NCI-H524 treated with DMSO at 0.1 percent for 48 hours (cell line): Measurements from ENCODE around the gene COL28A1.

Source experiments
- DNase-seq: peaks from one replicate; lab custom pipeline; 2025; lab: John Stamatoyannopoulos, UW

The COL28A1 gene

GRCh38 chr7:7330997-7331396, 204.7 kb downstream of the COL28A1 start:
- no peak for DNase-seq

DNA sequence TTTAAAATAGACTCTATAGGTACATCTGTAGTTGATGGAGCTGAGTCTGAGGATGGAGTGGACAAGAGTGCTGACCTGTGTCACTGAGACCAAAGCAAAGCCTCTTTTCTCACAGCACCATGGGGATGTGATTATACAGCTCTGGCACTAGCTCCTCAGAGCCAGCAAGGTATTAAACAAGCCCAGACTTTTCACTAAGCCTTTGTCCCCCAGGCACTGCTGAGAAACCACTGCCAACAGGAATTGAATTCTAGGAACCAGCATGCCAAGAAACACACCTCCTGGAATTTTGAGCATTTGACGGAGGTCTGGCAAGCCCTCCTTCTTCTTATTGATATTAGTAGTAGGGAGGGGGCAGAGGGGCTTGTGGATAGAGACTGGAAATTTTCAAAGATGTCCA, 206.3 kb downstream of the COL28A1 start:
- DNase-seq: no peak

- no peak for DNase-seq
Observed at GRCh38 chr7:7327423-7327822, 208.2 kb downstream of the COL28A1 start.

DNA sequence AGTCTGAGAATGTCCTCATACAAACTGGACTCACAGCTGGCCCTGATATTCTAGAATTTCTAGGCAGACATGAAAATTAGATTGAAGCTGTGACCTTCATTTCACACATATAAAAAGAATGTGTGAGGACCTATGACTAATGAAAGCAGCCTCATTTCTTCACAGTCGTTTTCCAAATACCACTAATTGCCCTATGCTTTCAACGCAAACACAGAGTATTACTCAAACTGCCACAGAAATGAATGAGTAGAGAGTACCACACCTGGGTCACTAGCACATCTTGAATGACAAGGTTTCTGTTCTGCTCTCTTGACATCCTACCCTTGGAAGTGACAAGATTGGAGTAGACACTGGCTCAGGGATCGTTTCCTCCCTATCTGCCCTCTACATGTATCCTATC, 211.0 kb downstream of the COL28A1 start:
- no peak for DNase-seq

- DNase-seq: no peak
Observed at GRCh38 chr7:7323921-7324320, 211.8 kb downstream of the COL28A1 start.

- no peak for DNase-seq
Observed at GRCh38 chr7:7323352-7323751, 212.3 kb downstream of the COL28A1 start.

DNA sequence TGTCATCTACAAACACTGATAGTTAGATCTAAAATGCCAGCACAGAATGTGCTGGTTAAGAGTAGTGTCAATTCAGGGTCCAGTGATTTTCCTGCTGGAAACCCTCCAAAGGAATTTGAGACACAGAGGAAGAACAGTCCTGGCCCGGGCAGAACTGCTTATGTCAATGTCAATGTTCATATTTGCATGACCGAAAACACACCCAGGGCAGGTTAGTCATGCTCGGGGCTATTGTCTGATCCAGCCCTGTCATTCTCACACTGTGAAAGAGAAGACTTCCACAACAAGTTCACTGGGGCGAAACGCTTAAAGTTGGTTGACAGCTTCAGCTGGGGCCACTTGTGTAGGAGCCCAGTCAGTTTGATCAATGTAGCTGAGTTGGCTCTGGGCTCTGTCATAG, 214.0 kb downstream of the COL28A1 start:
- no peak for DNase-seq

- DNase-seq: no peak
Observed at GRCh38 chr7:7318601-7319000, 217.1 kb downstream of the COL28A1 start.

DNA sequence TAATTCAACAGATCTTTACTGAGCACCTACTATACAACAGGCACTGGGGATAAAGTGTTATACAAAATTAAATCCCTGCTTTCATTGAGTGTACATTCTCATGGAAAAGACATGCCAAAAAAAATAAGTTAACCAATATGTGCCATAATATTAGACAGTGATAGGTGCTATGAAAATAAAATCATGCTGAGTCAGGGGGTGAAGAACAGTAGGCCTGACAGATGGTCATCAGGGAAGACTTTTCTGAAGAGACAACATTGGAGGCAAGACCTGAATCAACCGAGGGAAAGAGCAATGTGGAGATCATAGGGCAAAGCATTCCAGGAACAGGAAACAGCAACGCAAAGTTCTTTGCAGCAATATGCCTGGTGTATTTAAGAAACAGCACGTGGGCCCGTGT, 217.8 kb downstream of the COL28A1 start:
- DNase-seq: no peak

DNA sequence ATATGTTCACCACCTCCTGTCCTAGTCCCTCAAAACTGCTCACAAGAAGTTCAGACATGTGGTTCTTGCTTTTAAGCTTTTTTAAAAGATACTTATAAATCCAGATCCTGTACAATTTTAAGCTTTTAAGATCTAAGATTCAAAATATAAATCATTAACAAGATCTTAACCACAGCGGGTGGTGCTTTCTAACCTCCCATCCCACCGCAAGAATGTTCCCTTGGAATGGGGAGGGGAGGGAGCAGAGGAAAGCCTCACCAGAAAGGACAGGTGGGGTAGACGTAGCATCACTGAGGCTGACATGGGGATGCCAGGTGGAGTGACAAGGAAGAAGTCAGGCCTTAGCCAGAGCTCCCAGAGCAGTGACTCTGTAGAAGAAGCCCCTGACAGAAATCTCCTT, 219.8 kb downstream of the COL28A1 start:
- no peak for DNase-seq

- no peak for DNase-seq
Observed at GRCh38 chr7:7312323-7312722, 223.3 kb downstream of the COL28A1 start.

DNA sequence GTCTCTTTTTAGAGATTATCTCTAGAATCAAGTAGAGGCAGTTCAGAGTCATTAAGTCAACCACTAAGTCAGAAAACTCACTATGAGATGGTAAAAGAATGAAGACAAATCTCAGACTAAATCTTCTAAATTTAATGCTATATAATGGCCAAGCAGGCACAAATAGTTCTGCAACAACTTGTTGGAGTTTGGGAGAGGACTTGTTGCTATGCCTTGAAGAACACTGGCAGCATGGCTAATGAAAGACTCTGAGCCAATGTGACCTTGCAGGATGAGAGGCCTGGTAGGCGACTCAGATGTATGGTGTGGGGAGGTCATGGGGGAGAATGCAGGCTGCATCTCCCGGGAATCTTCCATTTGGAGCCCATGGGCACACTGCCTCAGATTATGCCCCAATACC, 224.7 kb downstream of the COL28A1 start:
- DNase-seq: no peak

- no peak for DNase-seq
Observed at GRCh38 chr7:7309203-7309602, 226.5 kb downstream of the COL28A1 start.
